ENCODE data around the gene CFAP100. TPM values are rescaled to one million over a fixed set of nuclear protein-coding genes. Genes with fewer than 3 reads are reported as not detected.

Gene CFAP100
- total and polyA plus RNA-seq, 9 of the 15 experiments (the other 6 are each of a cell fraction or from before 2014, with no cell fraction given), result not detected

DNA sequence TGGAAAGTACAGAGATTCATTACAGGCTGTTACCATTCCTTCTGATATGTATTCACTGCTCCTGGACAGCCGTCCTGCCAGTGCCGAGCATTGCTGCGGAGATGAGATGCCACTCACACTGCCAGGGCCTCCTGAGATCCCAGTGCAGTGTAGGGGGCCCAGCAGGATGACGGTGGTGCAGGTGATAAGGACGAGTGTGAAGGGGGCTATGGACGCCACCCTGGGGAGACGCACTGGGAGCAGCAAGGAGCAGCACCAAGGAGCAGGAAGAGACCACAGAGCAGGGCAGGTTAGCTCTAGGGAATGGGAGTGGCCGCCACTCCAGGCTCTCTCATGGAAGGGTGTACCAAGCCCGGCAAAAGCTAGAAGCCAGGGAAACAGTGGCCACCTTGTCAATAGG is 33.5 kb upstream of the CFAP100 start:
- no peaks in the 10 kb centered on the region for H4K20me1 ChIP-seq (replicated peaks; ENCODE audit: control insufficient read depth, insufficient read depth, low read length)
- H3K4me3 ChIP-seq, result no peak overlapping the region
- H3K27me3 ChIP-seq (ENCODE audit: control insufficient read depth in 2 of 2, insufficient read depth in 2 of 2, low read length in 2 of 2), result peaks cover 0 to 29% of the 10 kb centered on the region in 2 experiments; a peak in 3 of 5 replicates
- no peak overlapping the region for H2AFZ ChIP-seq (ENCODE audit: low read depth, low read length)
- H3K27ac ChIP-seq (ENCODE audit: extremely low read depth, low read depth, low read length), result no peak overlapping the region
- H3K9me3 ChIP-seq (replicated peaks; ENCODE audit: control insufficient read depth, insufficient read depth, low read depth, low read length), result no peaks in the 10 kb centered on the region
- no peak for FAIRE-seq
- DNase-seq (ENCODE audit: extremely low read depth in 1 of 4, low spot score in 3 of 4), result no peak
- 1% methylated on average over 7 of the region's 9 CpGs for WGBS (ENCODE audit: insufficient coverage, low coverage, missing lambda C conversion rate)
- no peaks in the 10 kb centered on the region for H3K79me2 ChIP-seq (ENCODE audit: control insufficient read depth, insufficient read depth, low read length)
- intact Hi-C loops (cut with micrococcal nuclease), result no loop called here
- no peaks in the 10 kb centered on the region for H3K36me3 ChIP-seq (ENCODE audit: control insufficient read depth, insufficient read depth, low read length)
- no peak overlapping the region for H3K4me2 ChIP-seq (ENCODE audit: insufficient read depth, low read length)
- in situ Hi-C loops (cut with MboI), result no loop called here
- no peak for ATAC-seq
- H3K9me1 ChIP-seq (ENCODE audit: control insufficient read depth, insufficient read depth, low read length), result no peaks in the 10 kb centered on the region
- no peak overlapping the region for H3K9ac ChIP-seq (ENCODE audit: insufficient read depth in 1 of 2, low read depth in 2 of 2, low read length in 2 of 2)
- POLR2A ChIA-PET, result no interaction called here
- no TSS peak for BruUV-seq (replicated peaks)
- CTCF ChIA-PET (ENCODE audit: low intra/inter-chr PET ratio), result no interaction called here
- peaks cover 0 to 18% of the 10 kb centered on the region in 2 experiments; a peak in 3 of 5 replicates for H3K4me1 ChIP-seq (replicated peaks in 1 of 2; ENCODE audit: control insufficient read depth in 2 of 2, insufficient read depth in 2 of 2, low read length in 2 of 2)
- TF ChIP-seq TCF7 (IDR thresholded peaks at IDR 0.05; ENCODE audit: borderline replicate concordance) (no peak), ZNF165 (CRISPR knock-in tag; IDR thresholded peaks at IDR 0.05; ENCODE audit: borderline replicate concordance) (no peak), SOX6 (IDR thresholded peaks at IDR 0.05) (no peak), SAP30 (IDR thresholded peaks at IDR 0.05; ENCODE audit: borderline replicate concordance, insufficient read depth, low read depth, low read length, poor library complexity, severe bottlenecking) (no peak), HNRNPH1 (optimal IDR thresholded peaks at IDR 0.05; ENCODE audit: low read depth, low read length) (no peak), ZNF764 (CRISPR knock-in tag; IDR thresholded peaks at IDR 0.05; ENCODE audit: low read depth) (no peak), SMAD1 (IDR thresholded peaks at IDR 0.05; ENCODE audit: low read depth, low read length, partially characterized antibody) (no peak), POLR2A (conservative IDR thresholded peaks at IDR 0.05) (no peak), SMARCA4 (IDR thresholded peaks at IDR 0.05) (no peak)
- TF ChIP-seq, protein P1, sequence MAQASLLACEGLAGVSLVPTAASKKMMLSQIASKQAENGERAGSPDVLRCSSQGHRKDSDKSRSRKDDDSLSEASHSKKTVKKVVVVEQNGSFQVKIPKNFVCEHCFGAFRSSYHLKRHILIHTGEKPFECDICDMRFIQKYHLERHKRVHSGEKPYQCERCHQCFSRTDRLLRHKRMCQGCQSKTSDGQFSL (CRISPR knock-in tag; IDR thresholded peaks at IDR 0.05), result no peak
- TF ChIP-seq, protein P1 (tag; IDR thresholded peaks at IDR 0.05), result no peak
- TF ChIP-seq, protein P2, sequence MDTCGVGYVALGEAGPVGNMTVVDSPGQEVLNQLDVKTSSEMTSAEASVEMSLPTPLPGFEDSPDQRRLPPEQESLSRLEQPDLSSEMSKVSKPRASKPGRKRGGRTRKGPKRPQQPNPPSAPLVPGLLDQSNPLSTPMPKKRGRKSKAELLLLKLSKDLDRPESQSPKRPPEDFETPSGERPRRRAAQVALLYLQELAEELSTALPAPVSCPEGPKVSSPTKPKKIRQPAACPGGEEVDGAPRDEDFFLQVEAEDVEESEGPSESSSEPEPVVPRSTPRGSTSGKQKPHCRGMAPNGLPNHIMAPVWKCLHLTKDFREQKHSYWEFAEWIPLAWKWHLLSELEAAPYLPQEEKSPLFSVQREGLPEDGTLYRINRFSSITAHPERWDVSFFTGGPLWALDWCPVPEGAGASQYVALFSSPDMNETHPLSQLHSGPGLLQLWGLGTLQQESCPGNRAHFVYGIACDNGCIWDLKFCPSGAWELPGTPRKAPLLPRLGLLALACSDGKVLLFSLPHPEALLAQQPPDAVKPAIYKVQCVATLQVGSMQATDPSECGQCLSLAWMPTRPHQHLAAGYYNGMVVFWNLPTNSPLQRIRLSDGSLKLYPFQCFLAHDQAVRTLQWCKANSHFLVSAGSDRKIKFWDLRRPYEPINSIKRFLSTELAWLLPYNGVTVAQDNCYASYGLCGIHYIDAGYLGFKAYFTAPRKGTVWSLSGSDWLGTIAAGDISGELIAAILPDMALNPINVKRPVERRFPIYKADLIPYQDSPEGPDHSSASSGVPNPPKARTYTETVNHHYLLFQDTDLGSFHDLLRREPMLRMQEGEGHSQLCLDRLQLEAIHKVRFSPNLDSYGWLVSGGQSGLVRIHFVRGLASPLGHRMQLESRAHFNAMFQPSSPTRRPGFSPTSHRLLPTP (IDR thresholded peaks at IDR 0.05; ENCODE audit: borderline replicate concordance, extremely low read depth, insufficient read length), result no peak
- TF ChIP-seq, protein P3, sequence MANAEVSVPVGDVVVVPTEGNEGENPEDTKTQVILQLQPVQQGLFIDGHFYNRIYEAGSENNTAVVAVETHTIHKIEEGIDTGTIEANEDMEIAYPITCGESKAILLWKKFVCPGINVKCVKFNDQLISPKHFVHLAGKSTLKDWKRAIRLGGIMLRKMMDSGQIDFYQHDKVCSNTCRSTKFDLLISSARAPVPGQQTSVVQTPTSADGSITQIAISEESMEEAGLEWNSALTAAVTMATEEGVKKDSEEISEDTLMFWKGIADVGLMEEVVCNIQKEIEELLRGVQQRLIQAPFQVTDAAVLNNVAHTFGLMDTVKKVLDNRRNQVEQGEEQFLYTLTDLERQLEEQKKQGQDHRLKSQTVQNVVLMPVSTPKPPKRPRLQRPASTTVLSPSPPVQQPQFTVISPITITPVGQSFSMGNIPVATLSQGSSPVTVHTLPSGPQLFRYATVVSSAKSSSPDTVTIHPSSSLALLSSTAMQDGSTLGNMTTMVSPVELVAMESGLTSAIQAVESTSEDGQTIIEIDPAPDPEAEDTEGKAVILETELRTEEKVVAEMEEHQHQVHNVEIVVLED (CRISPR knock-in tag; IDR thresholded peaks at IDR 0.05), result no peak
- TF ChIP-seq, protein P4, sequence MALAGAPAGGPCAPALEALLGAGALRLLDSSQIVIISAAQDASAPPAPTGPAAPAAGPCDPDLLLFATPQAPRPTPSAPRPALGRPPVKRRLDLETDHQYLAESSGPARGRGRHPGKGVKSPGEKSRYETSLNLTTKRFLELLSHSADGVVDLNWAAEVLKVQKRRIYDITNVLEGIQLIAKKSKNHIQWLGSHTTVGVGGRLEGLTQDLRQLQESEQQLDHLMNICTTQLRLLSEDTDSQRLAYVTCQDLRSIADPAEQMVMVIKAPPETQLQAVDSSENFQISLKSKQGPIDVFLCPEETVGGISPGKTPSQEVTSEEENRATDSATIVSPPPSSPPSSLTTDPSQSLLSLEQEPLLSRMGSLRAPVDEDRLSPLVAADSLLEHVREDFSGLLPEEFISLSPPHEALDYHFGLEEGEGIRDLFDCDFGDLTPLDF (CRISPR knock-in tag; IDR thresholded peaks at IDR 0.05), result no peak

All from K562 (cell line).